Thymus (tissue), 2 donors: Measurements from ENCODE around the gene GARIN3. TPM values are rescaled to one million over a fixed set of nuclear protein-coding genes. Genes with fewer than 3 reads are reported as not detected.

ENCODE experiments used
- polyA plus RNA-seq: library from polyadenylated mRNA; stranded (reverse); fragments of 200-250 nt; gene quantifications from one replicate; pipeline ENCODE4 v1.2.3, GENCODE V29; 2013
- total RNA-seq: library from RNA; stranded (reverse); fragments of 120-200 nt; gene quantifications from one replicate; pipeline ENCODE4 v1.2.4, GENCODE V29; 2013
- donor health status: healthy.

GARIN3 gene
- total and polyA plus RNA-seq, 2 donors: not detected

Other genes with a start within 250 kb of the GARIN3 start
- 25.4 TPM for gene TIMD4, start 203.0 kb downstream of the GARIN3 start, total RNA-seq
- gene TIMD4, start 203.0 kb downstream of the GARIN3 start, polyA plus RNA-seq: 14.7 TPM
- gene HAVCR1, start 107.1 kb downstream of the GARIN3 start, total RNA-seq: 0.14 TPM
- gene HAVCR1, start 107.1 kb downstream of the GARIN3 start, polyA plus RNA-seq: 0.07 TPM
- 14.5 TPM for gene HAVCR2, start 57.2 kb downstream of the GARIN3 start, total RNA-seq
- 21.5 TPM for gene HAVCR2, start 57.2 kb downstream of the GARIN3 start, polyA plus RNA-seq
- gene MED7, start 23.4 kb downstream of the GARIN3 start, total RNA-seq: 17.0 TPM
- gene MED7, start 23.4 kb downstream of the GARIN3 start, polyA plus RNA-seq: 40.2 TPM
- 87.7 TPM for gene ITK, start 14.6 kb upstream of the GARIN3 start, total RNA-seq
- gene ITK, start 14.6 kb upstream of the GARIN3 start, polyA plus RNA-seq: 92.8 TPM
- gene CYFIP2, start 99.9 kb upstream of the GARIN3 start, total RNA-seq: 98.9 TPM
- gene CYFIP2, start 99.9 kb upstream of the GARIN3 start, polyA plus RNA-seq: 102 TPM